SK-N-SH (cell line): ENCODE results near the gene CTF1. TPM values are rescaled to one million over a fixed set of nuclear protein-coding genes. Genes with fewer than 3 reads are reported as not detected.

Experiments
- CTCF ChIA-PET: fragments of 300-600, 350-600 bp; formaldehyde crosslinking; extraction: SDS; loops from one replicate; lab custom pipeline; 2021; lab: Yijun Ruan, JAX
- POLR2A ChIA-PET: fragments of 350-600 bp; sonication (Branson Sonifier 250); formaldehyde crosslinking; extraction: SDS; loops from one replicate; lab custom pipeline; 2020; ENCODE audit warnings: antibody characterized with exemption, inconsistent platforms; lab: Yijun Ruan, JAX
- DNase-seq: peaks from one replicate; pipeline ENCODE4 v3.0.0; 2012
- H2AFZ ChIP-seq: fragments of 200-600 bp; sonication (generic); 2 replicates; pipeline ENCODE4 v1.8.1; 2016; ENCODE audit warnings: antibody characterized with exemption, mild to moderate bottlenecking, low read depth
- H3F3A ChIP-seq: fragments of 200-600 bp; sonication (generic); replicated peaks from 2 replicates; pipeline ENCODE3; 2016; ENCODE audit warnings: antibody characterized with exemption, mild to moderate bottlenecking; ENCODE audit not compliant: insufficient read depth
- H3K27ac ChIP-seq, 2 experiments: fragments of 200-500 bp in 1 of 2; fragments of 200-600 bp in 1 of 2; sonication (Bioruptor generic) in 1 of 2; sonication (generic), shearing (Covaris generic) in 1 of 2; 2 replicates each; pipeline versions ENCODE4 v1.5.1 to v1.6.1; 2014 to 2016; ENCODE audit warnings: low read depth in 2 of 2, inconsistent platforms in 1 of 2, low read length in 1 of 2, mild to moderate bottlenecking in 1 of 2, mixed read lengths in 1 of 2
- H3K27me3 ChIP-seq: fragments of 200-600 bp; sonication (generic), shearing (Covaris generic); 2 replicates; pipeline ENCODE4 v1.6.1; 2016; ENCODE audit warnings: mixed run types; ENCODE audit not compliant: insufficient read depth
- H3K36me3 ChIP-seq, 2 experiments: fragments of 200-500 bp in 1 of 2; fragments of 200-600 bp in 1 of 2; sonication (Bioruptor generic) in 1 of 2; sonication (generic) in 1 of 2; replicated peaks in 1 of 2; 2 replicates each; pipeline versions ENCODE3 to v1.5.1; 2014 to 2016; ENCODE audit warnings: low read length in 1 of 2, mild to moderate bottlenecking in 1 of 2; ENCODE audit not compliant: insufficient read depth in 2 of 2, control insufficient read depth in 1 of 2
- H3K4me1 ChIP-seq, 2 experiments: fragments of 200-500 bp in 1 of 2; fragments of 200-600 bp in 1 of 2; sonication (Bioruptor generic) in 1 of 2; sonication (generic), shearing (Covaris generic) in 1 of 2; 2 replicates each; pipeline versions ENCODE4 v1.5.1 to v1.6.1; 2014 to 2016; ENCODE audit warnings: low read depth in 1 of 2, low read length in 1 of 2, mixed run types in 1 of 2; ENCODE audit not compliant: insufficient read depth in 2 of 2, control insufficient read depth in 1 of 2
- H3K4me2 ChIP-seq: fragments of 200-600 bp; sonication (generic), shearing (Covaris generic); 2 replicates; pipeline ENCODE4 v1.6.1; 2017; ENCODE audit warnings: mixed run types
- H3K4me3 ChIP-seq, 2 experiments: fragments of 200-500 bp in 1 of 2; fragments of 200-600 bp in 1 of 2; sonication (Bioruptor generic) in 1 of 2; sonication (generic), shearing (Covaris generic) in 1 of 2; 2 replicates each; pipeline versions ENCODE4 v1.5.1 to v1.8.1; 2014 to 2016; ENCODE audit warnings: low read depth in 2 of 2, inconsistent platforms in 1 of 2, low read length in 1 of 2, mild to moderate bottlenecking in 1 of 2, mixed read lengths in 1 of 2, moderate library complexity in 1 of 2
- H3K79me2 ChIP-seq: fragments of 200-600 bp; sonication (generic); 2 replicates; pipeline ENCODE4 v1.8.1; 2017; ENCODE audit warnings: mild to moderate bottlenecking; ENCODE audit not compliant: insufficient read depth
- H3K9ac ChIP-seq: fragments of 200-600 bp; sonication (generic); 2 replicates; pipeline ENCODE4 v1.6.1; 2017; ENCODE audit warnings: mixed run types
- H3K9me2 ChIP-seq: fragments of 200-600 bp; sonication (generic); 2 replicates; pipeline ENCODE4 v1.6.1; 2017; ENCODE audit warnings: mixed run types
- H3K9me3 ChIP-seq: fragments of 200-600 bp; sonication (generic); 2 replicates; pipeline ENCODE4 v1.6.1; 2017; ENCODE audit warnings: mixed run types, mild to moderate bottlenecking, moderate library complexity
- H4K20me1 ChIP-seq: fragments of 200-600 bp; sonication (generic); 2 replicates; pipeline ENCODE4 v1.6.1; 2017; ENCODE audit warnings: mild to moderate bottlenecking, mixed run types; ENCODE audit not compliant: insufficient read depth
- ELF1 ChIP-seq: IDR thresholded peaks from 2 replicates; pipeline ENCODE4 v1.4.0; 2012
- FOXM1 ChIP-seq: IDR thresholded peaks from 2 replicates; pipeline ENCODE4 v1.4.0; 2012; ENCODE audit warnings: low read depth, mild to moderate bottlenecking
- GATA2 ChIP-seq: sonication (generic); formaldehyde crosslinking; IDR thresholded peaks from 2 replicates; pipeline ENCODE4 v1.5.0; 2020; ENCODE audit warnings: mild to moderate bottlenecking, missing genetic modification reagents
- NRF1 ChIP-seq: IDR thresholded peaks from 2 replicates; pipeline ENCODE4 v1.6.1; 2012; ENCODE audit warnings: low read depth, mild to moderate bottlenecking, low read length
- POLR2AphosphoS5 ChIP-seq: IDR thresholded peaks from 2 replicates; pipeline ENCODE4 v1.6.1; 2012; ENCODE audit warnings: low read depth, low read length
- RAD21 ChIP-seq: IDR thresholded peaks from 2 replicates; pipeline ENCODE4 v1.6.1; 2012; ENCODE audit warnings: mild to moderate bottlenecking, low read length
- RCOR1 ChIP-seq: fragments of 150-350 bp; IDR thresholded peaks from 2 replicates; pipeline ENCODE4 v1.6.1; 2017; ENCODE audit warnings: antibody characterized with exemption, low read length
- RXRA ChIP-seq: IDR thresholded peaks from 2 replicates; pipeline ENCODE4 v1.4.0; 2012; ENCODE audit warnings: low read depth, mild to moderate bottlenecking, borderline replicate concordance
- SIN3A ChIP-seq: IDR thresholded peaks from 2 replicates; pipeline ENCODE4 v1.6.1; 2012; ENCODE audit warnings: low read depth, mild to moderate bottlenecking, low read length, moderate library complexity, borderline replicate concordance
- SMC3 ChIP-seq: IDR thresholded peaks from 2 replicates; pipeline ENCODE4 v1.6.1; 2012; ENCODE audit warnings: low read depth, low read length, improper control_type of control experiment
- TAF1 ChIP-seq: IDR thresholded peaks from 2 replicates; pipeline ENCODE4 v1.6.1; 2012; ENCODE audit warnings: low read depth, mild to moderate bottlenecking, low read length, moderate library complexity, borderline replicate concordance
- WGBS: methylation state at CpG from one replicate; pipeline ENCODE4 v1.1.6; 2017; ENCODE audit warnings: low lambda C conversion rate; 5-methylcytosine and 5-hydroxymethylcytosine counted together
- polyA plus RNA-seq, 3 experiments: library from polyadenylated mRNA; depleted of rRNA; stranded (reverse); fragments of >200 nt; gene quantifications; 2 replicates each; pipeline ENCODE4 v1.2.3, GENCODE V29; 2012
- TF ChIP-seq, protein P1 (sequence below): IDR thresholded peaks from 2 replicates; pipeline ENCODE4 v1.4.0; 2012; ENCODE audit warnings: low read depth, borderline replicate concordance

Gene CTF1
- polyA plus RNA-seq, 1 of the 3 experiments (the other 2 are of a cell fraction) = 45.7 TPM

DNA sequence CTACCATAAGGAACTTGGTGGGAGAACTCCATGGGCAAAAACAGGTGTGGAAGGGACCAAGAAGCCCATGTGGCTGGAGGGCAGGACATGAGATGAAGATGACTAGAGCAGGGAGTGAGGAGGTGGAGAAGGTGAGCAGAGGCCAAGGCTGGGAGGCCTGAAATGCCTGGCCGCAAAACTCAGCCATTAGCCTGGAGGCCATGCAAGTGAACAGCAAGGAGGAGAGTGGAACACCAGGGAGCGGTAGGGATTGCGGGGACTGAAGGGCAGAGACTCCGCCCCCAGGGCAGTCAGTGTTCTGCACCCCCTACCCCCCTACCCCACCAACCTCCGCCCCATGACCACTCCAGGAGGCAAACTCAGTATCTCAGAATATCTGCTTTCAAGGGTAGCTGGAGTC, 19.5 kb upstream of the CTF1 start:
- H3K79me2 ChIP-seq = peaks cover 54% of the 10 kb centered on the region
- ChIA-PET CTCF (interaction anchor here (0.7 to 2.0 kb wide), 5 partner anchors 10 to 62 kb away, joined by 3 to 7 read pairs (median 5); no protein-coding TSS in a partner anchor), POLR2A (interaction anchor here (1.3 kb wide), 2 partner anchors 25 to 90 kb away, joined by 3 to 5 read pairs; partner anchors contain the start of gene ZNF629)
- peak; percentile 70 for DNase-seq
- H3K4me1 ChIP-seq = peaks cover 6 to 7% of the 10 kb centered on the region in 2 experiments; a peak in 2 of 4 replicates
- TF ChIP-seq TAF1 (no peak), NRF1 (no peak), ELF1 (no peak), SMC3 (no peak)
- H3K4me2 ChIP-seq = peak overlapping the region; percentile 91
- H3K9me3 ChIP-seq = no peaks in the 10 kb centered on the region
- peaks cover 2% of the 10 kb centered on the region for H3F3A ChIP-seq
- H3K36me3 ChIP-seq = peaks cover 7 to 16% of the 10 kb centered on the region in 2 experiments
- H3K27me3 ChIP-seq = no peaks in the 10 kb centered on the region
- H4K20me1 ChIP-seq = no peaks in the 10 kb centered on the region
- peak overlapping the region in 1 of 2 experiments; percentile 83; a peak in 3 of 4 replicates for H3K27ac ChIP-seq
- WGBS = 70% methylated on average over 2 of the region's 5 CpGs
- H3K9ac ChIP-seq = peak overlapping the region; percentile 92; the same call in 1 of the 2 replicates
- H3K4me3 ChIP-seq = peak overlapping the region; percentile 75 to 94
- H3K9me2 ChIP-seq = no peaks in the 10 kb centered on the region
- no peak overlapping the region for H2AFZ ChIP-seq

GRCh38 chr16:30882429-30883310, 13.7 kb upstream of the CTF1 start:
- H3K27ac ChIP-seq = no peak overlapping the region; a peak in 1 of 4 replicates
- H3K79me2 ChIP-seq = peaks cover 21% of the 10 kb centered on the region
- ChIA-PET POLR2A (no interaction called here), CTCF (no interaction called here)
- peaks cover 8 to 21% of the 10 kb centered on the region in 2 experiments for H3K36me3 ChIP-seq
- DNase-seq = no peak
- H2AFZ ChIP-seq = no peak overlapping the region
- peaks cover 9% of the 10 kb centered on the region for H3F3A ChIP-seq
- no peaks in the 10 kb centered on the region for H3K9me3 ChIP-seq
- no peak for TF ChIP-seq ELF1
- TF ChIP-seq RXRA = no peak
- H3K4me1 ChIP-seq = no peaks in the 10 kb centered on the region
- H3K4me3 ChIP-seq = no peak overlapping the region
- H3K27me3 ChIP-seq = no peaks in the 10 kb centered on the region
- no peaks in the 10 kb centered on the region for H3K9me2 ChIP-seq
- no peak overlapping the region for H3K4me2 ChIP-seq
- no peak overlapping the region for H3K9ac ChIP-seq
- H4K20me1 ChIP-seq = no peaks in the 10 kb centered on the region
- WGBS = 91% methylated on average over 4 of the region's 4 CpGs

GRCh38 chr16:30884760-30885159, 11.7 kb upstream of the CTF1 start:
- Histone ChIP-seq H3K9me2 (no peaks in the 10 kb centered on the region), H3K27me3 (no peaks in the 10 kb centered on the region), H3K4me2 (no peak overlapping the region), H4K20me1 (no peaks in the 10 kb centered on the region), H3K4me1 (no peaks in the 10 kb centered on the region), H3K9ac (no peak overlapping the region), H3K79me2 (peaks cover 14% of the 10 kb centered on the region), H3K27ac (no peak overlapping the region), H3K4me3 (no peak overlapping the region), H3F3A (peaks cover 7% of the 10 kb centered on the region), H3K9me3 (no peaks in the 10 kb centered on the region), H2AFZ (no peak overlapping the region), H3K36me3 (peaks cover 12 to 22% of the 10 kb centered on the region in 2 experiments)
- ChIA-PET CTCF (no interaction called here), POLR2A (no interaction called here)
- 91% methylated on average over 3 of the region's 3 CpGs for WGBS
- TF ChIP-seq GATA2 (CRISPR knock-in tag) (no peak), RCOR1 (no peak), TAF1 (no peak), RAD21 (no peak), ELF1 (no peak), FOXM1 (no peak), SIN3A (no peak), POLR2AphosphoS5 (no peak)
- TF ChIP-seq, protein P1, sequence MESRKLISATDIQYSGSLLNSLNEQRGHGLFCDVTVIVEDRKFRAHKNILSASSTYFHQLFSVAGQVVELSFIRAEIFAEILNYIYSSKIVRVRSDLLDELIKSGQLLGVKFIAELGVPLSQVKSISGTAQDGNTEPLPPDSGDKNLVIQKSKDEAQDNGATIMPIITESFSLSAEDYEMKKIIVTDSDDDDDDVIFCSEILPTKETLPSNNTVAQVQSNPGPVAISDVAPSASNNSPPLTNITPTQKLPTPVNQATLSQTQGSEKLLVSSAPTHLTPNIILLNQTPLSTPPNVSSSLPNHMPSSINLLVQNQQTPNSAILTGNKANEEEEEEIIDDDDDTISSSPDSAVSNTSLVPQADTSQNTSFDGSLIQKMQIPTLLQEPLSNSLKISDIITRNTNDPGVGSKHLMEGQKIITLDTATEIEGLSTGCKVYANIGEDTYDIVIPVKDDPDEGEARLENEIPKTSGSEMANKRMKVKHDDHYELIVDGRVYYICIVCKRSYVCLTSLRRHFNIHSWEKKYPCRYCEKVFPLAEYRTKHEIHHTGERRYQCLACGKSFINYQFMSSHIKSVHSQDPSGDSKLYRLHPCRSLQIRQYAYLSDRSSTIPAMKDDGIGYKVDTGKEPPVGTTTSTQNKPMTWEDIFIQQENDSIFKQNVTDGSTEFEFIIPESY = no peak
- no peak for DNase-seq
